Uterus (tissue), 4 donors: ENCODE data around the gene SUPT3H. TPM values are rescaled to one million over a fixed set of nuclear protein-coding genes. Genes with fewer than 3 reads are reported as not detected.

ENCODE experiments used
- DNase-seq, 2 donors: peaks; one replicate each; pipeline ENCODE4 v3.0.0-alpha.2; 2019 to 2020
- H3K27ac ChIP-seq, 2 donors: fragments of 200-600 bp; sonication (generic); 1 replicate in 1 of 2; 2 replicates in 1 of 2; pipeline ENCODE4 v1.5.1; 2016 to 2018
- H3K27me3 ChIP-seq, 2 donors: fragments of 200-600 bp; sonication (generic); one replicate each; pipeline ENCODE4 v1.5.1; 2018 to 2019; ENCODE audit warnings: control low read depth in 1 of 2
- H3K36me3 ChIP-seq, 2 donors: fragments of 200-600 bp; sonication (generic); one replicate each; pipeline ENCODE4 v1.5.1; 2019; ENCODE audit warnings: control low read depth in 1 of 2
- H3K4me1 ChIP-seq, 2 donors: fragments of 200-600 bp; sonication (generic); one replicate each; pipeline ENCODE4 v1.5.1; 2018 to 2019; ENCODE audit warnings: control low read depth in 1 of 2
- H3K4me3 ChIP-seq, 2 donors: fragments of 200-600 bp; sonication (generic); 1 replicate in 1 of 2; 2 replicates in 1 of 2; pipeline ENCODE4 v1.5.1; 2018 to 2019; ENCODE audit warnings: mild to moderate bottlenecking in 1 of 2
- H3K9me3 ChIP-seq, 2 donors: fragments of 200-600 bp; sonication (generic); one replicate each; pipeline ENCODE4 v1.5.1; 2019; ENCODE audit warnings: control low read depth in 1 of 2
- CTCF ChIP-seq, 4 experiments: fragments of 200-600 bp in 2 of 4; fragments of 450-650 bp in 2 of 4; sonication (generic) in 2 of 4; IDR thresholded peaks; one replicate each; pipeline ENCODE4 v1.5.1; 2016 to 2019; ENCODE audit warnings: antibody characterized with exemption in 4 of 4, mild to moderate bottlenecking in 2 of 4, moderate library complexity in 1 of 4
- POLR2A ChIP-seq, 2 donors: fragments of 450-650 bp; IDR thresholded peaks; one replicate each; pipeline ENCODE4 v1.6.1; 2016; ENCODE audit warnings: antibody characterized with exemption in 2 of 2, mild to moderate bottlenecking in 1 of 2, moderate library complexity in 1 of 2
- intact Hi-C: fragments of 100-400 bp; cut with DNase I; formaldehyde crosslinking; loops from one replicate; pipeline ENCODE4 v1.15.1; 2023; ENCODE audit warnings: low total_unique reads
- total RNA-seq, 4 donors: library from RNA; depleted of rRNA in 3 of 4; stranded (reverse); fragments of >200 nt in 3 of 4; gene quantifications; one replicate each; pipeline versions ENCODE4 v1.1.0 to v1.2.4, GENCODE V29; 2014 to 2023
- donor health status: DM: yes; HTN: yes; CAD: no.

Gene SUPT3H
- total RNA-seq, 4 donors from 2014 or later = 1.3 to 14.9 (median 7.6) TPM

GRCh38 chr6:45394586-45395095 lies 16.9 kb upstream of the SUPT3H start:
- Histone ChIP-seq H3K27me3 (no peaks in the 10 kb centered on the region), H3K9me3 (no peaks in the 10 kb centered on the region), H3K27ac (no peak overlapping the region), H3K36me3 (no peaks in the 10 kb centered on the region), H3K4me3 (no peak overlapping the region), H3K4me1 (no peaks in the 10 kb centered on the region)
- DNase-seq = no peak
- no peak for TF ChIP-seq CTCF (IDR thresholded peaks at IDR 0.05)
- no peak for TF ChIP-seq POLR2A (IDR thresholded peaks at IDR 0.05)
- intact Hi-C loops = no loop called here

GRCh38 chr6:45388328-45388727 lies 10.6 kb upstream of the SUPT3H start:
- no peak for TF ChIP-seq CTCF (IDR thresholded peaks at IDR 0.05)
- no peak for TF ChIP-seq POLR2A (IDR thresholded peaks at IDR 0.05)
- DNase-seq = no peak
- intact Hi-C loops = no loop called here
- H3K27me3 ChIP-seq = no peaks in the 10 kb centered on the region
- H3K4me1 ChIP-seq = no peaks in the 10 kb centered on the region
- no peaks in the 10 kb centered on the region for H3K36me3 ChIP-seq
- no peak overlapping the region for H3K27ac ChIP-seq
- no peaks in the 10 kb centered on the region for H3K9me3 ChIP-seq
- no peak overlapping the region for H3K4me3 ChIP-seq

GRCh38 chr6:45387236-45387635 lies 9.5 kb upstream of the SUPT3H start:
- no peak overlapping the region for H3K4me3 ChIP-seq
- H3K27ac ChIP-seq = no peak overlapping the region
- H3K9me3 ChIP-seq = no peaks in the 10 kb centered on the region
- H3K4me1 ChIP-seq = no peaks in the 10 kb centered on the region
- no peak for DNase-seq
- H3K36me3 ChIP-seq = no peaks in the 10 kb centered on the region
- intact Hi-C loops = no loop called here
- no peaks in the 10 kb centered on the region for H3K27me3 ChIP-seq
- TF ChIP-seq POLR2A (IDR thresholded peaks at IDR 0.05) (no peak), CTCF (IDR thresholded peaks at IDR 0.05) (no peak)

GRCh38 chr6:45386501-45386900 lies 8.8 kb upstream of the SUPT3H start:
- Histone ChIP-seq H3K9me3 (no peaks in the 10 kb centered on the region), H3K4me3 (no peak overlapping the region), H3K27ac (no peak overlapping the region), H3K4me1 (no peaks in the 10 kb centered on the region), H3K36me3 (no peaks in the 10 kb centered on the region), H3K27me3 (no peaks in the 10 kb centered on the region)
- DNase-seq = no peak
- TF ChIP-seq POLR2A (IDR thresholded peaks at IDR 0.05) (no peak), CTCF (IDR thresholded peaks at IDR 0.05) (no peak)
- intact Hi-C loops = no loop called here

- Histone ChIP-seq H3K4me1 (no peaks in the 10 kb centered on the region), H3K27ac (no peak overlapping the region), H3K4me3 (no peak overlapping the region), H3K36me3 (no peaks in the 10 kb centered on the region), H3K27me3 (no peaks in the 10 kb centered on the region), H3K9me3 (no peaks in the 10 kb centered on the region)
- no peak for TF ChIP-seq CTCF (IDR thresholded peaks at IDR 0.05)
- TF ChIP-seq POLR2A (IDR thresholded peaks at IDR 0.05) = no peak
- intact Hi-C loops = no loop called here
- DNase-seq = no peak
Measured at GRCh38 chr6:45382391-45382790, 4.7 kb upstream of the SUPT3H start.
